Fibroblast of the aortic adventitia (primary cell): ENCODE measurements around the gene NFAT5. TPM values are rescaled to one million over a fixed set of nuclear protein-coding genes. Genes with fewer than 3 reads are reported as not detected.
"Not testable (repeated sequence)": the region's sequence is repeated elsewhere in the genome, so short reads cannot be mapped to it uniquely, and the experiment has no call there.

Experiments used
- DNase-seq: peaks from one replicate; pipeline ENCODE4 v3.0.0-alpha.2; 2010; ENCODE audit warnings: low read depth
- H3K4me3 ChIP-seq: 2 replicates; pipeline ENCODE4 v1.5.1; 2011; ENCODE audit warnings: low read depth, mild to moderate bottlenecking, control low read depth, low read length, moderate library complexity
- CTCF ChIP-seq: IDR thresholded peaks from 2 replicates; pipeline ENCODE4 v1.5.1; 2011; ENCODE audit warnings: mild to moderate bottlenecking, low read length, control low read depth, inconsistent platforms; ENCODE audit not compliant: insufficient read depth
- total RNA-seq: library from RNA; depleted of rRNA; stranded (reverse); fragments of >200 nt; gene quantifications from 2 replicates; pipeline ENCODE4 v1.2.3, GENCODE V29; 2012; ENCODE audit warnings: low replicate concordance

Gene NFAT5
- total RNA-seq, 1 donor = 53.9 TPM

- no peak for TF ChIP-seq CTCF
- DNase-seq = peak; percentile 67
- H3K4me3 ChIP-seq = peak overlapping the region; percentile 75
Observed at GRCh38 chr16:69566240-69566980, 644 bp downstream of the NFAT5 start.

- DNase-seq = peak; percentile 59
- H3K4me3 ChIP-seq = peak overlapping the region; percentile 75
- peak; percentile 43 for TF ChIP-seq CTCF
Observed at GRCh38 chr16:69566981-69567680, 1.4 kb downstream of the NFAT5 start.

GRCh38 chr16:69568676-69569075, 2.9 kb downstream of the NFAT5 start:
- no peak for DNase-seq
- H3K4me3 ChIP-seq = peak overlapping the region; percentile 19
- TF ChIP-seq CTCF = no peak

- not testable (repeated sequence) for H3K4me3 ChIP-seq, DNase-seq
Observed at GRCh38 chr16:69578771-69579170, 13.0 kb downstream of the NFAT5 start.

- no peak overlapping the region for H3K4me3 ChIP-seq
- no peak for TF ChIP-seq CTCF
- no peak for DNase-seq
Observed at GRCh38 chr16:69579783-69580481, 14.2 kb downstream of the NFAT5 start.

GRCh38 chr16:69581297-69581696, 15.5 kb downstream of the NFAT5 start:
- H3K4me3 ChIP-seq = no peak overlapping the region
- no peak for DNase-seq
- TF ChIP-seq CTCF = no peak

- not testable (repeated sequence) for H3K4me3 ChIP-seq, DNase-seq
Observed at GRCh38 chr16:69584493-69584892, 18.7 kb downstream of the NFAT5 start.
